Kidney epithelial cell (primary cell): ENCODE data around the gene SPATA7. TPM values are rescaled to one million over a fixed set of nuclear protein-coding genes. Genes with fewer than 3 reads are reported as not detected.

ENCODE experiments used
- DNase-seq: peaks from one replicate; pipeline ENCODE4 v3.0.0-alpha.2; 2010; ENCODE audit warnings: low read depth
- H3K27me3 ChIP-seq: 2 replicates; pipeline ENCODE4 v1.6.0; 2011; ENCODE audit warnings: low read length; ENCODE audit not compliant: control insufficient read depth, insufficient read depth
- H3K36me3 ChIP-seq: 2 replicates; pipeline ENCODE4 v1.5.1; 2011; ENCODE audit warnings: low read length; ENCODE audit not compliant: control insufficient read depth, insufficient read depth
- H3K4me3 ChIP-seq: 2 replicates; pipeline ENCODE4 v1.5.1; 2011; ENCODE audit warnings: low read depth, mild to moderate bottlenecking, control low read depth, low read length
- total RNA-seq: library from RNA; depleted of rRNA; stranded (reverse); fragments of >200 nt; gene quantifications from 2 replicates; pipeline ENCODE4 v1.2.3, GENCODE V29; 2015
- TF ChIP-seq, protein P1 (sequence below): IDR thresholded peaks from 2 replicates; pipeline ENCODE4 v1.5.1; 2011; ENCODE audit warnings: mild to moderate bottlenecking, moderate library complexity, low read length, control low read depth, inconsistent platforms; ENCODE audit not compliant: insufficient read depth, poor library complexity, severe bottlenecking

SPATA7 gene, protein sequence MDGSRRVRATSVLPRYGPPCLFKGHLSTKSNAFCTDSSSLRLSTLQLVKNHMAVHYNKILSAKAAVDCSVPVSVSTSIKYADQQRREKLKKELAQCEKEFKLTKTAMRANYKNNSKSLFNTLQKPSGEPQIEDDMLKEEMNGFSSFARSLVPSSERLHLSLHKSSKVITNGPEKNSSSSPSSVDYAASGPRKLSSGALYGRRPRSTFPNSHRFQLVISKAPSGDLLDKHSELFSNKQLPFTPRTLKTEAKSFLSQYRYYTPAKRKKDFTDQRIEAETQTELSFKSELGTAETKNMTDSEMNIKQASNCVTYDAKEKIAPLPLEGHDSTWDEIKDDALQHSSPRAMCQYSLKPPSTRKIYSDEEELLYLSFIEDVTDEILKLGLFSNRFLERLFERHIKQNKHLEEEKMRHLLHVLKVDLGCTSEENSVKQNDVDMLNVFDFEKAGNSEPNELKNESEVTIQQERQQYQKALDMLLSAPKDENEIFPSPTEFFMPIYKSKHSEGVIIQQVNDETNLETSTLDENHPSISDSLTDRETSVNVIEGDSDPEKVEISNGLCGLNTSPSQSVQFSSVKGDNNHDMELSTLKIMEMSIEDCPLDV
- total RNA-seq: 10.8 and 14.1 TPM in 2 replicates

DNA sequence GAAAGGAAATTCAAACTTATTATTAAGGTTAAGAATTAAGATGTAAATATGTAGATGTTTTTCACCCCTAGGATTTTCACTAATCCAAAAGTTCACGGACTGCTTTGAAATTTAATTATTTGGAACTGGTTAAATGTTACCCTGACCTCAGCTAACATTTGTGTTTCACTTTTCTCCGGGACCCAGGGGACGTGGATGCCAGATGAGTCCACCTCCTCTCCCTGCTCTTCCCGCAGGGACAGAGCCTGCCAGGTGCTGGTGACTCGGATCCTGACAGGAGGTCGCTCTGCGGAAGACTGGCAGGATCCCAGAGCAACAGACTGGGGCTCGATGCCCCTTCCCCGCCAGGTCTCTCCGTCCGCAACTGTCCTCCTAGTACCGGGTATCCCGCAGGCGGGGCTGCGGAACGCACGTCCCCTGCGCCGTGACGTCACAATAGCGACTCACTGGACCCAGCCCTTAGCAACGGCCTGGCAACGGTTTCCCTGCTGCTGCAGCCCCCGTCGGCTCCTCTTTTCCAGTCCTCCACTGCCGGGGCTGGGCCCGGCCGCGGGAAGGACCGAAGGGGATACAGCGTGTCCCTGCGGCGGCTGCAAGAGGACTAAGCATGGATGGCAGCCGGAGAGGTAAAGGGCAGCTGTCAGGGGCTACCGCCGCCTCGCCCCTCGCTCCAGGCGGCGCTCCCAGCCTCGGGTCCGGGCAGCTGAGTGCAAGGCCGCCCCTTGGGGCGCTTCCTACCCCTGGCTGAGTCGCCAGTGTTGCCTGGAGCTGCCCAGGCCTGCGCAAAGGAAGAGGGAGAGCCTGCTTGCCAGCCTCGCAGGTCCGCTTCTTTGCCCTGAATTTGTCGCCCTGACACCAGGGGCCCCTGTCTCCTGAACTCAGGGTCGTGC, at the start of gene SPATA7:
Gene SPATA7 (plus strand): TSS at position 446 of the 890 bp plus-strand sequence. CDS start 162 bp downstream, at position 608.
- DNase-seq: peak; percentile 53
- Histone ChIP-seq H3K36me3 (no peaks in the 10 kb centered on the region), H3K4me3 (peak within 1 kb of the TSS; percentile 97), H3K27me3 (no peaks in the 10 kb centered on the region)
- TF ChIP-seq, protein P1, sequence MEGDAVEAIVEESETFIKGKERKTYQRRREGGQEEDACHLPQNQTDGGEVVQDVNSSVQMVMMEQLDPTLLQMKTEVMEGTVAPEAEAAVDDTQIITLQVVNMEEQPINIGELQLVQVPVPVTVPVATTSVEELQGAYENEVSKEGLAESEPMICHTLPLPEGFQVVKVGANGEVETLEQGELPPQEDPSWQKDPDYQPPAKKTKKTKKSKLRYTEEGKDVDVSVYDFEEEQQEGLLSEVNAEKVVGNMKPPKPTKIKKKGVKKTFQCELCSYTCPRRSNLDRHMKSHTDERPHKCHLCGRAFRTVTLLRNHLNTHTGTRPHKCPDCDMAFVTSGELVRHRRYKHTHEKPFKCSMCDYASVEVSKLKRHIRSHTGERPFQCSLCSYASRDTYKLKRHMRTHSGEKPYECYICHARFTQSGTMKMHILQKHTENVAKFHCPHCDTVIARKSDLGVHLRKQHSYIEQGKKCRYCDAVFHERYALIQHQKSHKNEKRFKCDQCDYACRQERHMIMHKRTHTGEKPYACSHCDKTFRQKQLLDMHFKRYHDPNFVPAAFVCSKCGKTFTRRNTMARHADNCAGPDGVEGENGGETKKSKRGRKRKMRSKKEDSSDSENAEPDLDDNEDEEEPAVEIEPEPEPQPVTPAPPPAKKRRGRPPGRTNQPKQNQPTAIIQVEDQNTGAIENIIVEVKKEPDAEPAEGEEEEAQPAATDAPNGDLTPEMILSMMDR: no peak

DNA sequence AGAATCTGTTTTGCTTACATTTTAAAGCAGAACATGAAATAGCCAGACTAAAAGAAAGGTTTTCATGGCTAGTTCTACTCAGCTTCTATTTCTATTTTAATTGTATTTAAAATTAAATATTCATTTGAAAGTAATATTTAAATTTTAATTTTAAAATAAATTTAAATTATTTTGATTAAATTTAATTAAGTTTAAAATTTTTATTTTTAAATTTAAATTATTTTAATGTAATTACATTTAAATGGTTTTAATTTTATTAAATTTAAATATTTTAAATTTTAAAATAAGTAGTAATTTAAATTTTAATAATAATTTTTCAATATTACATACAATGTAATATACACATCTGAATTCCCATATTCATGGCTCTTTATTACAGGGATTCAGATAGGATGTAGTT, 45.1 kb upstream of the SPATA7 start:
- H3K4me3 ChIP-seq: no peak overlapping the region
- no peaks in the 10 kb centered on the region for H3K27me3 ChIP-seq
- DNase-seq: no peak
- no peaks in the 10 kb centered on the region for H3K36me3 ChIP-seq
- TF ChIP-seq, protein P1: no peak

DNA sequence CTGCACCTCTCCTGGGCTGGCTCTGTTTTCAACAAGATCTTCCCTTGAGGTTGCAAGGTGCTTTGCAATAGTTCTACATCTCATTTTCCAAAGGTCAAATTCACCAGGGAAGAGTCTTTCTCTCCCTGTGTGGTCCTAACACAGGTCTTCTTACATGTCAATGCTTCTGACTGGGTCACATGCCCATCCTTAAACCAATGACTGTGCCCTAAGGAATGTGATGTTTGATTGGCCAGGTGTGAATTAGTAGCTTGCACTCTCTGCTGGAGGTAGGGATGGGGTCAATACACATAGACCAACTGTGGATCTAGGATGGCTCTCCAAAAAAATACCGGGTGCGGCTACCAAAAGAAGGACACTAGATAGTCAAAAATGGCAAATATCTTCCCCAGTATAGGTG, 42.5 kb upstream of the SPATA7 start:
- TF ChIP-seq, protein P1: no peak
- H3K4me3 ChIP-seq: no peak overlapping the region
- H3K36me3 ChIP-seq: no peaks in the 10 kb centered on the region

DNA sequence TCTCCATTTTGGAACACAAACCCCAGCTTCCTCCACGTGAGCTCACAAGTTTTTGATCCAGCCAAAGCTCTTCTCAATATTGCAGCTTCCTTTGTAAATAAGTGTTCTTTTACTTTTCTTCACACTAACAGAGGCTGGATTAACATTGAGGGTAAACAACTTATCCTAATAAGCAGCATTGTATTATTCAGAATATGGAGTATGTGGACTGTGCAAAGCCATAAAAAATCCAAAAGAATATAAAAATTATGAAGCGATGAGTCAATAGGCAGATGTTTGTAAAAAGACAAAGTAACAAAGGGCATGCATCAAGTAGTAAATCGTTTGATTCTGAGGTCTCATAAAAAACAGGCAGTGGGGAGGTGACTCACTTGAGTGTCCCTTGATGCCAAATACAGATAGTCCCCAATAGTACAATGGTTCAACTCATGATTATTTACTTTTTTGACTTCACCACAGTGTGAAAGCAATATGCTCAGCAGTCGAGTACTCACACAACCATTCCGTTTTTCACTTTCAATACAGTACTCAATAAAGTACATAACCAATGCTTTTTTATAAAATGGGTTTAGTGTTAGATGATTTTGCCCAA, 39.3 kb upstream of the SPATA7 start:
- H3K36me3 ChIP-seq: no peaks in the 10 kb centered on the region
- H3K27me3 ChIP-seq: no peaks in the 10 kb centered on the region
- no peak for DNase-seq
- TF ChIP-seq, protein P1: no peak
- no peak overlapping the region for H3K4me3 ChIP-seq

More for the DNA sequence above, 42.5 kb upstream of the SPATA7 start:
- H3K27me3 ChIP-seq: no peaks in the 10 kb centered on the region
- no peak for DNase-seq

DNA sequence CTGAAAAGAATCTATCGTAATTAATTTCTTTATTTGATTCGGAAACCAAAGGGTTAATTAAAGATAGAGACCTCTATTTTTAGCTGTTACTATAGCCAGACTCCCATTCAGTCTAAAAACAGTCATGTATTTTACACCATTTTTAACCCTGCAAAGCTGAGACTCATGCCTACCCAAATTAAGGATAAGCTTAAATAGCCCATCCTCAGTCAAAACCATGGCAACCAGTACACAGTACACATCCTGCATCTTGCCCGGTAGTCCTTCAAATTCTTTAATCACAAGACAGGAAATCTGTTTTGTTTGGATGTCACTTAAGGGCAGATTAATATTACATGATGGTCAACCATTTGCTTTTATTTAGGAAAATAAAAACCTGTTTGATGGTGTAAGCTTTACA, 36.9 kb upstream of the SPATA7 start:
- TF ChIP-seq, protein P1: no peak
- DNase-seq: no peak
- Histone ChIP-seq H3K36me3 (no peaks in the 10 kb centered on the region), H3K4me3 (no peak overlapping the region), H3K27me3 (no peaks in the 10 kb centered on the region)
